NCI-H69 (cell line): ENCODE results near the gene ANKRD50.

ENCODE experiments used
- DNase-seq: peaks from one replicate; lab custom pipeline; 2025; lab: John Stamatoyannopoulos, UW

The ANKRD50 gene

GRCh38 chr4:124710015-124710741 lies 2.4 kb downstream of the ANKRD50 start:
- peak; percentile 13 for DNase-seq

GRCh38 chr4:124708517-124709300 lies 3.8 kb downstream of the ANKRD50 start:
- peak; percentile 2 for DNase-seq

DNA sequence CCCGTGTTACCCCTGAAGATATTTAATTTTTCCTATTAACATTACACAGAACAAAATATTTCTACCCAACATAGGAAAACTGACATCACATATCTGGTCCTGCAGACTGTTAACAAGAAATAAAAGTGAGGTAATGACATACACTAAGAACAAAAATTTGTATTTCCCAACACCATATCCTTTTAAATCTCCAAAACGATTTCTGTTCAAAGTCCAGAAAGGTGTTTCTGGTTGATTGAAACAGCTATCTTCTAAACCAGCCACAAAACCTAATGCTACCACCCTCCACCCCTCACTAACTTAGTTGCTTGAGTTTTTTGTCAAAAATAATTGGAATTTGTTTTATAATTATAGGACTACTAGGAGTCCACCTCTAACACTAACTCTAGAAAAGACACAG lies 7.1 kb downstream of the ANKRD50 start:
- no peak for DNase-seq

DNA sequence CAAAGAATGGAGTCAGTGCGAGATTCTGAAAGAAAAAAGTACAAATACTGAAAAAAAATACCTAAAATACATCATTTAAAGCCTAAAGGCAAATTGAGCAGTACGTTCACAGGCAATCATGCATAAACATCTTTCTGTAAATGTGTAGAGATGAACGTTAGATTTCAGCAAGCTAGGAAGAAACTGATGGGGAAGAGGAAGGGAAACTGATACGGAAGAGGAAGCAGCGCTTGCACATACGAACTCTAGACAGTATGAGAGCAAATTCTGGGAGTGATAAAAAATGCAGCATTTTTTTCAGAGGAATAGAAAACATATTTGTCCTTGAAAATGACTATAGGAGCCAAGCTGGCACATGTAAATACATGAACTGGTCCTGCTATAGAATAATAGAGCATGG lies 9.4 kb downstream of the ANKRD50 start:
- DNase-seq: no peak

- DNase-seq: no peak
Observed at GRCh38 chr4:124697441-124697840, 15.1 kb downstream of the ANKRD50 start.

DNA sequence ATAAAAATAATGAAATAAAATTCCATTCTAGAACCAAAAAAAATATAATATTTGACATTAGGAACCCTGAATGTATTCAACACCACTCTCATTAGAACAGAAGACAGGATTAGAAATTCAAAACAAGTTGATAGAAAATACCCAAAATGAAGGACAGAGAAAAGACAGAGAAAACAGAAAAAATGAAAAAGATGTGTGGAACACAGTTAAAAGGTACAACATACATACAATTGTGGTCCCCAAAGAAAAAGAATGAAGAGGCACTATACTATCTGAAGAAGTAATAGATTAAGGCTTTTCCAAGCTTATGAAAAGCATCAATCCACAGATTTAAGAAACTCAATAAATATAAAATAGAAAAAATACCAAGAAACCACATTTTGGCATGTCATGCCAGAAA lies 16.4 kb downstream of the ANKRD50 start:
- DNase-seq: no peak

- peak; percentile 5 for DNase-seq
Observed at GRCh38 chr4:124694946-124695598, 17.5 kb downstream of the ANKRD50 start.

DNA sequence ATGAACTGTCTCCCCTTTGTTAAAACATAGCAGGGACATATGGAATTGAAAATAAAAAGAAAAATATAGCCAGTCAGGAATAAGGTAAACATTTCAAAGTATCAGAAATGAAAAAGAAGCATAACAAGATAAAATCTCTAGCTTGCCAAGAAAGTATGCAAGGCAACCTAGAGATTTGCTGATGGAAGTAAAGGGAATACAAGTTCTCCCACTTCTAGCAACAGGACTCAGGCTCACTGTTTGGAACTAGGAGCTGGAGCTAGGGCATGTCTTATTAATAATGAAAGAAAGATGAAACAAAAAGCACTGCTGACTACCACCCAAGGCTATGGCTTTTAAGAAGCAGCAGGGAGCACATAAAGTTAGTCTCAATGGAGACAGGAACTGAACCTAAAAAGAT lies 18.2 kb downstream of the ANKRD50 start:
- peak; percentile 74 for DNase-seq

GRCh38 chr4:124691801-124692200 lies 20.7 kb downstream of the ANKRD50 start:
- DNase-seq: no peak

DNA sequence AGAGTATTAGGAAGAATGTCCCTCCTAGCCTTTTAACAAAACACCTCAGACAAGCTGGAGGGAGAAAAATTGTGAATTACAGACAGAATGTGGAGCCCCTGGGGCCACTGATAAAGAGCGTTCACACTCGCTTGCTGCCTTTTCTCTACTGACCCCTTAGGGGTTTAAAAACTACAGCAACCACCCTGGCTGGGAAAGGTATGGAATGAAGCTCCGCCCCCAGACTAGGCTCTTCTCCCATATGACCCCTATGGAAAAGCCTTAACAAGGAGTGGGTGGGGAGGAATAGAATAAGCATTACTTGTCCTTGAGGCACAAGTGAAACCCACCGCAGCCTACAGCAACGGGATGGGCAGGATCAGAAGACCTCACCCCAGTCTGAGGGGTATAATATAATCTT lies 26.3 kb downstream of the ANKRD50 start:
- no peak for DNase-seq

GRCh38 chr4:124685851-124686250 lies 26.7 kb downstream of the ANKRD50 start:
- no peak for DNase-seq

DNA sequence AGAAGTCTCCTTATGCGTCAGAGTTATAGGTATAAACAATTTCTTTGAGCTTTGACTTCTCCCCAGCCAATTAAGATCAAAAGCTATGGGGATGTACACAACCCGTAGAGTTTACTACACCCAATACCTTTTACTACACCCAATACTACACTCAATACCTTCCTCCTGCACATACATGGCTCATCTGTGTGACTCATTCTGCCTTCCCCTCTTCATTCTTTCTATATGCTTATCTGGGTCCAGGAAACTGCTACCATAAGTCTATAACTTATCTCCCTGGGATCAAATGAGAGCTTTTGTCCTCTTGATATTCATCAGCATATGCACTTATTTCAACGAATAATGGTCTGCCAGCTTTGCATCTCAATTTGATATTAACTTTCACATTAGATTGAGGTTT lies 28.2 kb downstream of the ANKRD50 start:
- DNase-seq: no peak

GRCh38 chr4:124682384-124682783 lies 30.1 kb downstream of the ANKRD50 start:
- DNase-seq: no peak

DNA sequence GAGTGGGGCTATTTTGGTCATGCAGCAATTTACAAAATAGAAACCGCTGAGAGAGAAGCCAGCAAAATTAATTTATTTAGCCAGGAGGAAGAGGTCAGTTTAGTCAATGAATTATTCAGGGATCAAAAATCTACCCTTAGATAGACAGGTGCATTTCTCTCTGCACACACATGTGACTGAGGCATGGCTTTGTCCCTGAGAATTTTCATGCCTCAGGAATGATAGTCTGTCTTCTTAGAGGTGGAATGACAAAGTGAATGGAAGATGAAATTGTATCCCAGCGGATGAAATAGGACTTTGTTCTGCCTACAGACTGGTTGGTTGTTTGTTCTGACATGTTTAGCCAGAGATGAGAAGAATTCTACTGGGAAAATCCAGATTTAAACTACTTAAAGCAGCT lies 46.0 kb downstream of the ANKRD50 start:
- DNase-seq: no peak

DNA sequence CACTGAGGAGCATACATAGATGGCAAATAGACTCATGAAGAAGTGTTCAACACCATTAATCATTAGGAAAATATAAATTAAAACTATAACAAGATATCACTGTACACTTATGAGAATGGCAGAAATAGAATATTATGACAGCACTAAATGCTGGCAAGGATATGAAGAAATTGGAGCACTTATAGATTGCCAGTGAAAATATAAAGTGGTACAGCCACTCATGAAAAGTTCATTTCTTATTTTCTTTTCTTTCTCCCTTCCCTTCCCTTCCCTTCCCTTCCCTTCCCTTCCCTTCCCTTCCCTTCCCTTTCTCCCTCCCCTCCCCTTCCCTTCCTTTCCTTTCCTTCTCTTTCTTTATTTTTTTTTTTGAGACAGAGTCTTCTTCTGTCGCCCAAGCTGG lies 53.7 kb downstream of the ANKRD50 start:
- DNase-seq: no peak

DNA sequence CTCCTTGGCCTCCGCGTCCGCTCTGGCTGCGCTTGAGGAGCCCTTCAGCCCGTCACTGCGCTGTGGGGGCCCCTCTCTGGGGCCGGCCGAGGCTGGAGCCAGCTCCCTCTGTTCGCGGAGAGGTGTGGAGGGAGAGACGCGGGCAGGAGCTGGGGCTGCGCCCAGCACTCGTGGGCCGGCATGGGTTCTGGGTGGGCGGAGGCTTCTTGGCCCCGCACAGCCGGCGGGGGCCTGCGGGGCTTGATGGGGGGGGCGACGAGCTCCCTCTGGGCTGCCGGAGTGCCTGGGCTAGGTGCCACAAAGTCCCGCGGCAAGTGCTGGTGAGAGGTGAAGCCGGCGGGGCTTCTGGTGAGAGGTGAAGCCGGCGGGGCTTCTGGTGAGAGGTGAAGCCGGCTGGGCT lies 61.9 kb downstream of the ANKRD50 start:
- DNase-seq: no peak

GRCh38 chr4:124647599-124647998 lies 64.9 kb downstream of the ANKRD50 start:
- DNase-seq: peak; percentile 9

DNA sequence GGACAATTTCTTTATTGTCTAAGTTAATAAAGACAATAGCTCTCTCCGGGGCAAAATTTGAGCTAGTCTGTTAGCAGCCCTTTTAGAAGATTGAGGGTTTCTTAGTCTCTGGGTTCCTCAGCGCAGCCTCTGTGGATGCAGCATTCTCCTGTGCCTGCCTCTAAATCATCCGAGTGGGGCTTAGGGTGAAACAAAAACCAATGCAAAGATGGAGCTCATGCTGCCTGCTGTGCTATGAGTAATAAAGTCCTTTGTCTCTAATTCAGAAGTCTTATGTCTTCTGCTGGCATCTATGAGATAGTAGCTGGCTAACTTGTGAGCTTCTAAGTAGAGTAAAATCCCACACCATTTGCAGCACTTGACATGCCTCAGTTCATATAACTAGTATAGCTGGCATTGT lies 67.9 kb downstream of the ANKRD50 start:
- no peak for DNase-seq

GRCh38 chr4:124642846-124643245 lies 69.7 kb downstream of the ANKRD50 start:
- DNase-seq: peak; percentile 2

DNA sequence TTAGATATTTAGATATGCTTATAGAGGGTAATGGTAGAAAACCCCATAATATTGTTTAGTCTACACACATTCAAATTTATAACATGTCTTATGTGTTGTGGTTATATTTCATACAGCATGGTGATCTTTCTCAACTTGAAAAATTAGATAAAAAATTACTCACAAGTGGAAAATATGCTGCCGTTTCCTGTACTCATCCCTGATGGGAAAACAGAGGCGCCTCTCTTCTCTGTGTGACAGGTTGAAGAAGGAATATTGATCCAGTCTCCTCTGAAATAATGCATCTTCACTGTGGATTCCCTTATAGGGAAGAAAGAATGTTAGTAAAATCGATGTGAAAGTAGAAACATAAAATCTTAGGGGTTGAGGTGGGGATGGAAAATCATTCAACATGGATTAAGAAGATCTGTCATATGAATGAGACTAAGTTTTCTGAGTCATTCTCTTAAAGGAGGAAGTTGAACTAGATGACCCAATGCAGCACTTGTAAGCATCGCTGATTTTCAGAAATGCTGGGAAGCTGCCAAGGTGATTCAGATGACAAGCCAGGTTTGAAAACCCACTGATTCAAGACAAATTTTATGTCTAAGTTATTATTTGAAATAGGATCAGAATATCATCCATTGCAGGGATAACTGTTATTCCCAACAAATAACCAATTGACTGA lies 70.7 kb downstream of the ANKRD50 start:
- peak; percentile 14 for DNase-seq

DNA sequence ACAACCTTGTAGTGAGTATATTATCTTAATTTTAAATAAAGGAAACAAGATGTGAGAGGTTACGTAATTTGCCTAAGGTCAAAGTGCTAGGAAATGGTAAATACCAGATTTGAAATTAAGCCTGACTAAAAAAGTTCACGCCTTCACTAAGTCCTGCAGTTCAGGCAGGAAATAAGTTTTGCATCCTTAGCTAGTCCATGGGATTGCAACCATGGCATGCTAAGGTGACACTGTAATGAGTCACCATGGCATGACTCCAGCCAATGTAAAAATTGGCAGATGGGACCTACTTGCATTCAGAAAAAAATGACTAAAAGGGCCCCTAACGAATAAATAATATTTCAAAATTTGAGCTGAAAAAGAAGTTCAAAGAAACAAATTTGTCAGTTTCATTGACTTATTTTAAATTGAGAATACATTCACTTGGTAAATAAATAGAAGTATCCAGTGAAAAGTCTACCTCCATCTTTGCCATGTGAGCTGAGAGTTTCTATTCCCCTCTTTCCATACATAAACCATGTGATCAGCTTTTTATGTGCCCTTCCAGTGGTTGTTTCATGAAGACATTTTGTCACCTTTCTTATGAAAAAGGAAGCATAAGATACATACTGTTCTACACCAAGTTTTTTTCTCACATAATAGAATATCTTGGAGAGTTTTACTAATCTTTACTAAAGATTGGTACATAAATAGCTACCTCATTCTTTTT lies 72.4 kb downstream of the ANKRD50 start:
- DNase-seq: peak; percentile 14

DNA sequence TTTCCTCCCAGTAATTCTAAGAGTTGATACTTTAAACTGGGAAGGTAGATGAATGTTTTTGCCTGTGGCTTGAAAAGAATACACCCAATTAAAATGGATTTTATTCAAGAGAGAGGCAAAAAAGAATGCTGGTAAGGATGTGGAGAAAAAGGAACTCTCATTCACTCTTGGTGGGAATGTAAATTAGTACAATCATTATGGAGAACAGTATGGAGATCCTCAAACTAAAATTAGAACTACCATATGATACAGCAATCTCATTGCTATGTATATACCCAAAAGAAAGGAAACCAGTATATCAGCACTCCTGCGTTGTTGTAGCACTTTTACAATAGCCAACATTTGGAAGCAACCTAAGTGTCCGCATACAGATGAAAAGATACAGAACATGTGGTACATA lies 75.2 kb downstream of the ANKRD50 start:
- no peak for DNase-seq
